ENCODE measurements around the gene SORCS1. TPM values are rescaled to one million over a fixed set of nuclear protein-coding genes. Genes with fewer than 3 reads are reported as not detected.
A peak's percentile ranks its signal among the peaks of the same experiment; 100 is the strongest.
"Not testable (repeated sequence)": the region's sequence is repeated elsewhere in the genome, so short reads cannot be mapped to it uniquely, and the experiment has no call there.

SORCS1 gene
- polyA plus RNA-seq, 4 donors = 8.3 to 21.3 (median 14.1) TPM

DNA sequence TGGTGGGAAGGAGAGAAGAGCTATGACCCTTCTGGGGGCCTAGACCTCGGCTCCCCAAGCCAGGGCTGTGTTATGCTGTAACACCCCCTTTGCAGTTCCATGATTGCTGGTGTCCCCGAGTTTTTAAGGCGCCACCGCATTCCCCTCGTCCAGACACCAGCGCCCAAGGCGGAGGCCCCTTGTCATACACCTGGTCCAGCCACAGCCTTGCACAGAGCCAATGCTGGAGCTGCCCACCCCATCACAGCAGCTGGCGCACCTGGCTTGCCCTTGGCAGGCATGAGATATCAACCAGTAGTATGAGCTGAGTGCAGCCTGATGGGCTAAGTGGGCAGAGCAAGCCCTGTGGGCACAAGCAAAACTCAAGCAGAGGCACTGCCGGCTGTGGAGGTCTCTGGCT is 209.4 kb downstream of the SORCS1 start:
- DNase-seq (ENCODE audit: low read depth in 4 of 4, low spot score in 2 of 4) = no peak

DNA sequence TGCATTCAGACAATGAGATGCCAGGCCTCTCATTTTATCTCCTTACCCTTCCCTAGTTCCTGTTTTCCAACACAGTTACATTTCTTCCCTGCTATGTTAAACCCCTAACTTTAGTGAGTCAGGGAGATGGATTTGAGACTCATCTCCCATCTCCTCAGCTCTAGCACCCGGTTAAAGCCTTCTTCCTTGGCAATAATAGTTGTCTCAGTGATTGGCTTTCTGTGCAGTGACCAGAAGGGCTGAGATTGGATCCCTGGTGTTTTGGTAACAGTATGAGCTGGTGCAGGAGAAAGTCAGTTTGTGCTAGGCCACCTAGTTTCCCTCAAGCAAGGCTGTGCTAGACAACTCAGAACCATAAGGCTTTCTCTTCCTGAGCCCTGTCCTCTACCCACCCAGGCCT is 212.5 kb downstream of the SORCS1 start:
- DNase-seq (ENCODE audit: low read depth in 4 of 4, low spot score in 2 of 4) = no peak

DNA sequence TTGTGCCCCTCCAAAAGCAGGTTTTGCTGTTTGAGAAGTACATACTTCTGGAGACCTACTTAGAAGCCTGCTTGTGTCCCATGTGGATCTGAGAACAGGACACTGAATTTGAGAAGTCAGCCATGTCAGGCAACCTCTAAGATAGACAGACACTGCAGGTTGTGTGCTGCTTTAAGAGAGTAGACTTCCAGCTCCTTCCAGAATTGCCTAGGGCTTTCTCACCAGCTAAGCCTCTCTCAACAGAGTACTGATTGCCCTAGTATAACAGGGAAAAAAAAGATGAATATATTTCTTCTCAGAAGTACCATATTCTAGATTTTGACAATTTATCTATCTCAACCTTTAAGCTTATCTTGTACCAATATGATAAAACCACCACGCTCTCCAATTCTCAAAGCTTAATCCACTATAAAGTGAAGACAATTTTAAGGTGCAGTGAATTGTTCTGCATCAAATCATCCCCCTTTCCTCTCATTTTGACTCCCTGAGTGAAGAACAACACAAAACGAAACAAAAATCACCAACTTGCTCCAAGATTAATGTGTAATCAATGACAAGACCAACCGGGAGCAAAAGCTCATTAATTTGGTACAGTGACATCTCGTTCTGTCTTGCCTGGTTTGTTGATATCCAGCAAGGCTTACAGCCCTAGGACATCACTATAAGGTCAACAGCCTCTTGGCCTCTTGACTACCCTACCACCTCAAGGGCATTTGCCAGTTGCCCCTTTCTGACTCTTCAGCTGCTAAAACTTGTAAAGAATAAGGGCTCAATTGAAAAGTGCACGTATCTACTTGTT is 214.6 kb downstream of the SORCS1 start:
- DNase-seq (ENCODE audit: low read depth in 4 of 4, low spot score in 2 of 4) = no peak

DNA sequence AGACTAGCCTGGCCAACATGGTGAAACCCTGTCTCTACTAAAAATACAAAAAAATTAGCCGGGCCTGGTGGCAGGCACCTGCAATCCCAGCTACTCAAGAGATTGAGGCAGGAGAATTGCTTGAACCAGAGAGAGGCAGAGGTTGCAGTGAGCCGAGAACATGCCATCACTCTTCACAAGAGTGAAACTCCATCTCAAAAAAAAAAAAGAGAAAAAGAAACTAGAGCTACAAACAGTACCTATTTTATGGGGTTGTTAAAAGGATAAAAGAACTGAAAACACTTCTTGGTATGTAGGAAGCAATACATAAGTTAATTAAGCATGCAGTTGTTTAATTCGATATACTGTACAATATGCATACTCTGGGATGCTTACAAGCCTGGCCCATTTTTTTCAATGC is 216.9 kb downstream of the SORCS1 start:
- no peak for DNase-seq (ENCODE audit: low read depth in 4 of 4, low spot score in 2 of 4)

DNA sequence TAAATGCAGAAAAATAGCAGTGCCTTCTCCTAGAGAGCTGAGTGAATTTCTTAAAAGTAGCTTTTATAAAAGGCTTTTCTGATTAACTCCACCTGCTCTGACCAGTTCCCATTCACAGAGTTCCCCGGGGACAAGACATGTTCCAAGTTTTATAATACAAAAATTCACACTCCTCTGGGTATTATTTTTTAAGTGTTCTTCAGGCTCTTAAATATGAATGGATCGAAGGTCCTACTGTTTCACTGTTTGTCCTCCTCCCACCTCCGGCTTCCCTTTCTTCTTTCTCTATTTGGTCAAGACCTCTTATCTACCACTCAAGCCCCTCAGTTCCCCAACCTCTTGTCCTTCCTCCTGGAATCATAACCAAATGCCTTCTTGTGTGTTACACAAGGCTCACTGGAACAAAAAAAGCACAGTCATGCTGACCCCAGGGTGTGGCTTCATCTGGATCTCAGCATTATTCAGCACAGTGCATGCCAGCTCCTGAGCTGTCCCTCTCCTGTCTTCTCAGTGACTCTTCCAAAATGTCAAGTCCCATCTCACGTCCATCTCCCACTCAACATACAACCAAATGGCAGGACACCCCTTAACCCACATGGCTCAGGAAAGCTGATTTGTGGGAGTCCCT is 222.4 kb downstream of the SORCS1 start:
- DNase-seq (ENCODE audit: low read depth in 4 of 4, low spot score in 2 of 4) = no peak

DNA sequence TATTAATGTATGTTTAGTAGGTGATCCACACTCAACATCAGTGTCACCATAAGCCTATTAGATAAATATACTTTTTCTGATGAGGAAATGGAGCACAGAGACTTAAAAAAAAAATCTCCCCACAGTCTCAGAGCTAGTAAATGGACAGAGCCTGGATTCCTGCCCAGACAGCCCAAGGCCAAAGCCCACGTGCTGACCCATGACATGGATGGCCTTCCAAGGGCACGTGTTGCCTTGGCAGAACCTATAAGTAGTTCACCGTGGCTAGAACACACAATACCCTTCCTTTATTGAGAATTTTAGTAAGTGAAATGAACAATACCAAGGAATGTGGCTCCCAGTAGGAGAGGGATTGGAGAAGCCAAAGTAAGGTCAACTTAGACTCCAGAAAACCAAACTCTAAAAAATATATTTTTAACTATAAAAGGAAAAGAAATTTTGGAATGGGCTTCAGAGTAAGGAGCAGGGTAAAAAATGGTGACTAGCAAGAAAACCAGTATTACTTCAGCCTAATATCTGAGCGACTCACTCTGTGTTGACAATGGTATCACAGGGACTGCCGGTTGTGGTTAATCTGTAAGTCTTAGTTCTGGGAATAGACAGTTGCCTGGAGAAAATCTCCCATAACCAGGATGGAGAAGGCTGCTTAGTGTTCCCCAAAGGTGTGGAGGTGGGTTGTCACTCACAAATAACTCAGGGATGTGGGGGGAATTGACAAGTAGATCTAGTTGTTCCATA is 223.0 kb downstream of the SORCS1 start:
- no peak for DNase-seq (ENCODE audit: low read depth in 4 of 4, low spot score in 2 of 4)

DNA sequence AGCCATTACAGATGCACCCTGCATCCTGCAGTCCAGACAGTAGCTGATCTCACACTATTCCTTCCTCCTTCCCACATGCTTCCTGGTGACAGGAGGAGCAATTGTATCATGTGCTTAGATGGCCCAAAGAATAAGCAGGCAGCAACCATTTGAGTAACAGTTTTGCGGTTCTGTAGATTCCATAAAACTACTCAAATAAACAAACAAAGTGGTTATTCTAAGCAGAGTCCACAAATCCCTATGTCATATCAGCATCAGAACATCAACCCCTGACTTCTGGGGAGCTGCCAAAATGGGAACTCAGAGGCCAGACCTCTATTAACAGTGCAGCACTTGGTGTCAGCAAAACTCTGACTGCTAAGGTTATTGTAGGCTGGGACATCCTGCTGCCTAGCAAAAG is 226.0 kb downstream of the SORCS1 start:
- no peak for DNase-seq (ENCODE audit: low read depth in 4 of 4, low spot score in 2 of 4)

DNA sequence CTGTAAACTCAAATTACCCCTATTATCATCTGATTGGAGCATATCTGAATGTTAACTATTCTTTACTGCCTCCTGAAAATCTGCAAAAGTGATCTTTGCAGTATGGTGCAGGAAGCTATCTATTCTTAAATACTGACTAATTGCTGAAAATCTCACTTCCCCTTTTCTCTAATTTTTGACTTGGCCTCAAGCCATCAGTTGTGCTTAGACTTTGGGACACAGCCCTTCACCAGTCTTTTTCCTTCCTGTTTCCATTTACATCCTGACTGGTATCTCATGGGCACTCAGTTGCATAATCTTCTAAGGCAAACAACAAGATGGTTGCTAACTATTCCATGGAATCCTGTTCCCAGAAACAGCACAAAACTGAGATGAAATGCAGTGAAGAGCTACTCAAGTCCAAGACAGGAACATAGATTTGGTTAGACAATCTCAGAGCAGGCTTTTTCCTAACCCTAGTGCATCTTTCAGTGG is 228.5 kb downstream of the SORCS1 start:
- no peak for DNase-seq (ENCODE audit: low read depth in 4 of 4, low spot score in 2 of 4)

DNA sequence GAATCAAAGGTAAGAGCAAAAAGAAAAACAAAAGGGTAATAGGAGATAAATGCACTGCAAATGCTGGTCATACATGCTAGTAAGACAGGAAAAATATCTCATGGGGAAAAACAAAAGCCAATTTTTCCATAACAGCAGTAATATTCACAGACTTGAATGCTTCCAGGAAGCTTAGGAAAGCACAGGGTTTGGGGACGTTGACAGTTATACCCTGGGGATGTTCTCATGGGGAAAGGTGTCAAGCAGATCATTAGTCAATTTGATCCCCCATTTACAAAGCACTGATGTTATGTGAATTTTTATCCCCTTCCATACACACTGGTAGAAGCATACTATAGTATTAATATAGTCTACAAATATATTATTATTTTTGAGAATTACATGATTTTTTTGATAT is 232.7 kb downstream of the SORCS1 start:
- DNase-seq (ENCODE audit: low read depth in 4 of 4, low spot score in 2 of 4) = no peak

DNA sequence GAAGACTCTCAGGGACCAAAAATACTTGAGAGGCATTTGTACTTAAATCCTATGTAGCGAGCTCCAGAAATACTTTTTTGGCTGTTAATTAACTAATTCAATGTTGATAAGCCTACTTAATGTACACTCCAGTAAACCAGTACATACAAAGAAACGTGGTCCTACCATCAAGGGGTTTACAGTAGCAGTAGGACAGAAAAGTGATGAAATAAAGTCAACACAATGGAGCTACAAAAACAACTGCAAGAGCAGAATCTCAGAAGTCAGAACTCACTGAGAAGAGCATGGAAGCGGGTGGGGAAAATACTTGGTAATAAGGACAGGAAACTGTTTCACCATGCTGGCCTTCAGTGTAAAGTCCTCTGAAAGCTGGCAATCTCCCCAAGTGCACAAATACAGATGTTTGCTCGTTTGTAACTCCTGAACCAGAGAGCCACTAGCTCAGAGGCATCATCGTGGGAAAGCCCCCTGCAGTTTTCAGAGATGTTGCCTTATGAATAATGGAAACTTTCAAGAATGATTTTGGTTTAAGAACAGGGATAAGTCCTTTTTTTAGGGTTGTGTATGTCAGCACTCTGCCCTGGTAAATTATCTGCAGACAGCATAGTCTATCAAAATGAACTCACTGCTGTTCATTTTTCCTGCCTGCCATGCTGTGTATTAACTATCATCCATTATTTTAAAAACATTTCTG is 233.2 kb downstream of the SORCS1 start:
- DNase-seq (ENCODE audit: low read depth in 4 of 4, low spot score in 2 of 4) = no peak

DNA sequence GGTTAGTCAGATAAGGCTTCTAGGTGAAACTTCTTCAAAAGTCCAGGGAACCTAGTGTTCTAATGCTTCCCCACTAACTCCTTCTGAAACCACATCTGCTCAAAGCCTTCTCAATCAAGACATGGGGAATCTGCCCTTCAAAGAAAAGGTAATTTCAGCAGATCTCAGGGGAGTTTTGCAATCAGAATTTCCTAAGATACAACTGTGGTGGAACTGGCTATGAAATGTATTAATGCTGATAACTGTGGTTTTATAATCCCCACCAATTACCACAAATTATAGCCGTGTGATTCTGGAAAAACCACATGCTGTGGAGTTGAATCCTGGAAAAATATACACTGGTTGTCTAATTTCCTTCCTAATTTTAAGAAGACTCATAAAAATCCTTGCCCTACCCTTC is 233.8 kb downstream of the SORCS1 start:
- DNase-seq (ENCODE audit: low read depth in 4 of 4, low spot score in 2 of 4) = no peak

DNA sequence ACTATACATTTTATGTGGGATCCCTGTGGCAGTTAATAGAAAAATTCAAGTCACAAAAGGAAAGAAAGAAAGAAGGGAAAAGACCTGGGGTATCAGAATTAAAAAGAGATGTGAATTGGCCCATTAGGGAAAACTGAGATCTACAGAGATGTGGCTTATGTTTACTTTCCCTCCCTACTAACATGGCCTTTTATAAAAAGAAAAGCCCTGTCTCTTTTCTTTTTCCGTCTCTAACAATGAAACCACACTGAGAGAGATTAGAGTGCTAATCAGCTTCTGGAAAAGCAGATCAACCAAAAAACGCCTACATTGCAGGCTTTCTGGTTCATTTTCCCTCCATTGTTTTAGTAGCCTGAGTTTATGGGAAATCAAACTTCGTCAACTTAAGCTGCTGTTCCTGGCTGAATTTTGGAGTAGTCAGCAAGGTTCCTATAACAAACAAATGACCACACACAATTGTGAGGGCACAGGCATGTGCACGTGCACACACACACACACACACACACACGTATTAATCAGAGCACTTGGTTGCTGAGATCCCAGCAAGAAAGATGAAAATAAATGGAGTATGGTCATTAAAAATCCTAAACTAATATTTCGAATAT is 235.1 kb downstream of the SORCS1 start:
- DNase-seq (ENCODE audit: low read depth in 4 of 4, low spot score in 2 of 4) = no peak

DNA sequence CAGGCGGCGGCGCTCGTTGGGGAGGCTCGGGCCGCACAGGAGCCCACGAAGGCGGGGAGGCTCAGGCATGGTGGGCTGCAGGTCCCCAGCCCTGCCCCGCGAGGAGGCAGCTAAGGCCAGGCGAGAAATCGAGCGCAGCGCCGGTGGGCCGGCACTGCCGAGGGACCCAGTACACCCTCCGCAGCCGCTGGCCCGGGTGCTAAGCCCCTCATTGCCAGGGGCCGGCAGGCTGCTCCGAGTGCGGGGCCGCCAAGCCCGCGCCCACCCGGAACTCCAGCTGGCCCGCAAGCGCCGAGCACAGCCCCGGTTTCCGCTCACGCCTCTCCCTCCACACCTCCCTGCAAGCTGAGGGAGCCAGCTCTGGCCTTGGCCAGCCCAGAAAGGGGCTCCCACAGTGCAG is 236.4 kb downstream of the SORCS1 start:
- not testable (repeated sequence) for DNase-seq (ENCODE audit: low read depth in 4 of 4, low spot score in 2 of 4)

DNA sequence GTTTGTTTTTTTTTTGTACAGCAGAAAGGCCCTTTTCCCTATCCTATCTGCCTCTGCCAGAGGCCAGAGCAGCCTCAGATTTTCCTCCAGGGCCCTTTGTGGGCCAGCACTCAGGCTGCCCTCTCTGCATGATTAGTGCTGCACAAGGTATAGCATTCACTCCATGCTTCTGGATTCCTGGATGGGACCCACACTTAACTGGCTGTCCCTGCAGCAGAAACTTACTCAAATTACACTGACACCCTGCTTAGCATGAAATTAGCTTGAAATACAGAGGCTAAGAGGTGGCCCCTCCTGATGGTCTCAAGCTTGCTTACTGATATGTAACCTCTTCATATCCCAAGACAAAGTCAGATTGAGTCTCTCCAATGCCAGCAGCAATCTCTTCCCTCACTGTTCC is 239.3 kb downstream of the SORCS1 start:
- DNase-seq (ENCODE audit: low read depth in 4 of 4, low spot score in 2 of 4) = no peak

DNA sequence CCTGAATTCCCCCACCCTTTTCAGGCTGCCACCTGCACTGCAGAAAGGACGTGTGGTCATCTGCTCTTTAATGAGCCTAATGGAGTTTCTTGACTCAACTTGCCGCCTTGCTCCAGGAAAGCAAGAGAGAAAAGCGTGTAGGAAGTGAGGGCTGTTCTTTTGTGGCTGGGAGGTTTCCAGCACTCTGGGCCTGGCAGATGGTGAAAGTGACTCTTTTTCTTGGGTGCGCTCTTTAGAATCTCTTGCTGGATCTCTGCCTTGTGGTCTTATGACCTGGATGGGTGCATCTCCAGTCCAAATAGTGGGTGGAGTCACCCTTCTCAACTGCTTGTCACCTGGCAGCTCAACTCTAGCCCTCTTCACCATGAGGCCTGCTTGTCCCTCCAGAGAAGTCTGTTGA is 244.0 kb downstream of the SORCS1 start:
- no peak for DNase-seq (ENCODE audit: low read depth in 4 of 4, low spot score in 2 of 4)

DNA sequence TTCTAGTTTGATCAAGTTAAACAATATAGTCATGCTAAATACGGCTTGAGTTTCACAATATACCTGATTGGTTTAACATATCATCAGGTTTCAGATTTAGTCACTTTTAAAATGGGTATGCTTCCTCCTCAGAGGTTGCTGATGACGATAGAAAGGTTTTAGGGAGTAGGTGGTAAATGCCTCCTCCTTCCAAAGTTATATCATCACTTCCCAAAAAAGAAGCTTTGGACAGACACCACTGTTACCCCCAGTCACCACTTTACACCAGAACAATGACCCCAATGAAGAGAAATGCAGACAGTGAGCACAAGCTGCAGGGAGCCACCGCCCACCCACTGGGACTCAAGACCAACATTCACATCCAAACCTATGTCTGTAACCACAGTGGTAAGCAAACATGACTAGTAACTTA is 244.6 kb downstream of the SORCS1 start:
- DNase-seq (ENCODE audit: low read depth in 4 of 4, low spot score in 2 of 4) = no peak

DNA sequence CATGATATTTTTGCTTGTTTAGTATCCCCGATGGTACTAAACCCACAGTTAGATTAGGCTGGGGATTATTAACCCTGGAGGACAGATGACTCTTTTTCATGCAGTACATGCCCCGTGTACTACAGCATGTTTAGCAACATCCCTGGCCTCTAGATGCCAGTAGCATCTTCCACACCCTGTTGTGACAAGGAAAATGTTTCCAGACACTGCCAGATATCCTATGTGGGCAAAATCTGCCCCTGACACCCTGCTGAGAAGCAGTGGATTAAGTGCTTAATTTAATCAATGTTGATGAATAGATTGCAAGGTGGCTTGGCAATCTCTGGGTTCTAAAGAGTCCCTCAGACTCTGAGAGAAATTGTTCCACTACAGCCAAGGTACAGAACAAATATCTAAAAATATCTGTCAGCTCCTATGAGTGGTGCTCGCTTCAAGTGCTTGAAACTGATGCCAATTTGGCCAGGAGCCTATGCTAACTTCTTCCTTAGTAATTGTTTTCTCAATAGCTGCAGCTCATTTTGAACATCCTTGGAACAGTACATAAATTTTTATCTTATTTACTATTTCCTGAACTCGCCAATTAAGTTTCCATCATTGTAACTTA is 247.0 kb downstream of the SORCS1 start:
- DNase-seq (ENCODE audit: low read depth in 4 of 4, low spot score in 2 of 4) = no peak

DNA sequence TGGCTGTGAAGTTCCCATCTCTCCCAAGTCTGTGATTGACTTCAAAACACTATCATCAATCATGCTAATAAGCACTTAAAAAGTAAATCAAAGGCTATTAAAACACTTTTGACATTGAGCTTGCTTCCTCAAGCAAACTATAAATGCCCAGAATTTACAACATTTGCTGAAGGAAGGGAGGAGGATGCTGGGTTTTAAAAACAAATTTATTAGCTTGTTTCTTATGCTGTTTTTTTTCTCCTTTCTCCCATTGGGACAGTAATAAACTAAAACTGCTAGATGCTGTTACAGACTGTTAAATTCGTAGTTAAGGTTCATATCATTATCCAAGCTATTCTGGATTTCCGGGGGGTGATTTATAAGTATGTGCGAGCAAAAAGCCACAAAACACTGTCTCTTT is 250.5 kb downstream of the SORCS1 start:
- DNase-seq (ENCODE audit: low read depth in 4 of 4, low spot score in 2 of 4) = peak in 1 of 4 donors; percentile 42

DNA sequence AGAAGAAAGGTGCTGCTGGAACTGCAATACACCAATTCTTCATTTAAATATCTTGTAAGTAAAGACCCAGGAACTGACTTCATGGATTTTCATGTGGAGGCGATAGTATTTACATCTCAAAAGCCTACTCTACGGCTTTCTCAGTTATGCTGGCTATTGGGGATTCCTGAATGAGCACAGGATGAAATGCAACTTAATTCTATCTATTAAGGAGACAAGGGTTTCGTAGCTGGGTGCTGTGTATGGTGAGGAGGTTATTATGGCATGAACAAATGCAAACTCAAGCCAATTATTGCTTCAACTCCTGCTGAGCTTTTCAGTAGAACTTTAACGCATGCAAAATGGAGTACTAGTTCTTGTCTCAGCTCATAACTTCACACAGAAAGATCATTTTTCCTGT is 251.2 kb downstream of the SORCS1 start:
- DNase-seq (ENCODE audit: low read depth in 4 of 4, low spot score in 2 of 4) = no peak

DNA sequence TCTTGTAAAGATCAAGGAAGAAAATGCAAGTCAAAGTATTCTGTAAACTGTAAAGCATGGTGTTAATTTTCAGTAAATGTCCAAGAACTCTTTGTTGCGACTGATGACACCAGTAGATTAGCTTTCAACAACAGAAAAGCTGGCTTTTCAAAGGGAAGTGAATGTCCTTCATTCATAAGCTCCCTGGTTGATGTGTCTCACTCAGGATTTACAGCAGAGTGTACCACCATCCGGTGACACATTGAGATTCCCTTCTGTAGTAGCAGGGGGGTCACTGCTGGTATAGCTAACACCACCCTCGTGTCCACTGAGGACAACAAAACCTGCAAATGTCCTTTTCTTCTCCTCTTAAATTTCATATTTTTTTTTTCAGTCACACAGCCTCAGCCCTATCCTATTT is 253.4 kb downstream of the SORCS1 start:
- no peak for DNase-seq (ENCODE audit: low read depth in 4 of 4, low spot score in 2 of 4)
